Measurements from ENCODE around the gene KRT13. TPM values are rescaled to one million over a fixed set of nuclear protein-coding genes. Genes with fewer than 3 reads are reported as not detected.

KRT13 gene
- total RNA-seq (2021): 606 and 1,548 TPM in 2 replicates
- percentile 95 among the genes with signal in this experiment for Bru-seq, nascent RNA
- percentile 99 among the genes with signal in this experiment for BruChase-seq, experiment 1, labeled RNA remaining after a 2-hour chase
- BruChase-seq, experiment 2, labeled RNA remaining after a 6-hour chase: percentile 99 among the genes with signal in this experiment
- long read RNA-seq, transcript KRT13-202 (7 exons, 1,673 nt): minor isoform, 6 of 634 reads
- long read RNA-seq, transcript KRT13-201 (8 exons, 1,699 nt): major isoform, 506 of 634 reads
- long read RNA-seq, transcript KRT13-208 (6 exons, 1,456 nt): minor isoform, 22 of 634 reads
- long read RNA-seq, partial matches to known transcripts: 26 of 634 reads
- long read RNA-seq, other reads (novel, unspliced or antisense): 74 of 634 reads

DNA sequence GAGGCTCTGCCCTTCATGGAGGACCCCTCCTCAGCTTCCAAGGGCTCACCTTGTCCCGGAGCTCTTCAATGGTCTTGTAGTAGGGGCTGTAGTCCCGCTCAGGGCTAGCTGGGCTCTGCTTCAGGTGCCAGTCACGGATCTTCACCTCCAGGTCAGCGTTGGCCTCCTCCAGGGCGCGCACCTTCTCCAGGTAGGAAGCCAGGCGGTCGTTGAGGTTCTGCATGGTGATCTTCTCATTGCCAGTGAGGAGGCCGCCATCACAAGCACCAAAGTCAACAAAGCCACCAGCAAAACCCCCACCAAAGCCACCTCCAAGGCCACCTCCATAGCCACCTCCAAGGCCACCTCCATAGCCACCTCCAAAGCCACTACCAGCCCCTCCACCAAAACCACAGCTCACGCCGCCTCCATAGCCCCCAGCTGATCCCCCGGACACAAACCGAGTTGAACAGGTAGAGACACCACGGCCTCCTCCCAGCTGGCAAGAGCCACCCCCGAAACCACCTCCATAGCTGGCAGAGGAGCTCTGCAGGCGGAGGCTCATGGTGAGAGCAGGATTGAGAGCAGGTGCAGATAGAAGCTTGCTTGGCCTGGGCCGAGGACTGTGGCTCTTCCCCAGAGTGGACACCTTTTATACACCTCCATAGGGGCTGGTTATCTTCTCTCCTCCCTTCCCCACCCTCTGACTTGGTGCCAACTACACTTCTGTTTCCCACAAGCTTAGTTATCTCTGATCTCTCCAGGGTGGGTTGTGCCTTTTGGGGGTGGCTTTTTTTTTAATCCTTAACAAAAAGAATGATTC lies at the start of gene KRT13:
KRT13 (minus strand) TSS at position 606 of the 802 bp plus-strand sequence; CDS start at position 544, 62 bp downstream.
- H3K36me3 ChIP-seq (ENCODE audit: low read depth): no peaks in the 10 kb centered on the region
- peak within 1 kb of the TSS; percentile 94 for H3K27ac ChIP-seq
- no peaks in the 10 kb centered on the region for H3K27me3 ChIP-seq (ENCODE audit: insufficient read depth, low read depth)
- no peaks in the 10 kb centered on the region for H4K20me1 ChIP-seq (ENCODE audit: insufficient read depth)
- H3K4me2 ChIP-seq: peak within 1 kb of the TSS; percentile 73
- intact Hi-C loops (cut with micrococcal nuclease; ENCODE audit: unreplicated experiment): loop anchor here (1.0 to 2.0 kb wide), 2 partner anchors 43 to 150 kb away; no protein-coding TSS in a partner anchor
- no peaks in the 10 kb centered on the region for H3K9me3 ChIP-seq (ENCODE audit: insufficient read depth, low read depth)
- no peak for TF ChIP-seq EZH2 (IDR thresholded peaks at IDR 0.05; ENCODE audit: low read depth)
- TF ChIP-seq, protein P1, sequence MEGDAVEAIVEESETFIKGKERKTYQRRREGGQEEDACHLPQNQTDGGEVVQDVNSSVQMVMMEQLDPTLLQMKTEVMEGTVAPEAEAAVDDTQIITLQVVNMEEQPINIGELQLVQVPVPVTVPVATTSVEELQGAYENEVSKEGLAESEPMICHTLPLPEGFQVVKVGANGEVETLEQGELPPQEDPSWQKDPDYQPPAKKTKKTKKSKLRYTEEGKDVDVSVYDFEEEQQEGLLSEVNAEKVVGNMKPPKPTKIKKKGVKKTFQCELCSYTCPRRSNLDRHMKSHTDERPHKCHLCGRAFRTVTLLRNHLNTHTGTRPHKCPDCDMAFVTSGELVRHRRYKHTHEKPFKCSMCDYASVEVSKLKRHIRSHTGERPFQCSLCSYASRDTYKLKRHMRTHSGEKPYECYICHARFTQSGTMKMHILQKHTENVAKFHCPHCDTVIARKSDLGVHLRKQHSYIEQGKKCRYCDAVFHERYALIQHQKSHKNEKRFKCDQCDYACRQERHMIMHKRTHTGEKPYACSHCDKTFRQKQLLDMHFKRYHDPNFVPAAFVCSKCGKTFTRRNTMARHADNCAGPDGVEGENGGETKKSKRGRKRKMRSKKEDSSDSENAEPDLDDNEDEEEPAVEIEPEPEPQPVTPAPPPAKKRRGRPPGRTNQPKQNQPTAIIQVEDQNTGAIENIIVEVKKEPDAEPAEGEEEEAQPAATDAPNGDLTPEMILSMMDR (conservative IDR thresholded peaks at IDR 0.05): no peak
- H3K4me3 ChIP-seq: peak within 1 kb of the TSS; percentile 58
- BruUV-seq (replicated peaks): TSS peak; percentile 82
- peaks cover 39% of the 10 kb centered on the region for H3K79me2 ChIP-seq (ENCODE audit: low read depth)
- H2AFZ ChIP-seq: no peak within 1 kb of the TSS
- H3K9me2 ChIP-seq (ENCODE audit: insufficient read depth): no peaks in the 10 kb centered on the region
- H3F3A ChIP-seq (ENCODE audit: insufficient read depth, low read depth): peaks cover 57% of the 10 kb centered on the region
- peak; percentile 86 to 95 for DNase-seq
- ChIA-PET CTCF (interaction anchor here (1.4 to 1.6 kb wide), 2 partner anchors 17 to 44 kb away, joined by 3 to 18 read pairs; no protein-coding TSS in a partner anchor), POLR2A (ENCODE audit: unreplicated experiment) (interaction anchor here (0.5 to 4.3 kb wide), 15 partner anchors 16 to 598 kb away, joined by 3 to 75 read pairs (median 7); partner anchors contain the start of genes KRT15 and KRT19)
- H3K4me1 ChIP-seq (replicated peaks; ENCODE audit: insufficient read depth): peaks cover 84% of the 10 kb centered on the region

GRCh38 chr17:41553987-41554680 lies 48.7 kb upstream of the KRT13 start:
- CTCF ChIA-PET: no interaction called here
- POLR2A ChIA-PET (ENCODE audit: unreplicated experiment): no interaction called here
- BruUV-seq (replicated peaks): no TSS peak
- H3K4me2 ChIP-seq: no peak overlapping the region
- H3K4me1 ChIP-seq (replicated peaks; ENCODE audit: insufficient read depth): peaks cover 55% of the 10 kb centered on the region
- TF ChIP-seq EZH2 (IDR thresholded peaks at IDR 0.05; ENCODE audit: low read depth): no peak
- TF ChIP-seq, protein P1 (conservative IDR thresholded peaks at IDR 0.05): no peak
- intact Hi-C loops (cut with micrococcal nuclease; ENCODE audit: unreplicated experiment): no loop called here
- H3K79me2 ChIP-seq (ENCODE audit: low read depth): no peaks in the 10 kb centered on the region
- no peaks in the 10 kb centered on the region for H3K9me3 ChIP-seq (ENCODE audit: insufficient read depth, low read depth)
- H3K27ac ChIP-seq: no peak overlapping the region
- H4K20me1 ChIP-seq (ENCODE audit: insufficient read depth): no peaks in the 10 kb centered on the region
- no peak overlapping the region for H2AFZ ChIP-seq
- H3F3A ChIP-seq (ENCODE audit: insufficient read depth, low read depth): peaks cover 42% of the 10 kb centered on the region
- H3K27me3 ChIP-seq (ENCODE audit: insufficient read depth, low read depth): no peaks in the 10 kb centered on the region
- H3K9me2 ChIP-seq (ENCODE audit: insufficient read depth): no peaks in the 10 kb centered on the region
- H3K36me3 ChIP-seq (ENCODE audit: low read depth): no peaks in the 10 kb centered on the region
- DNase-seq: no peak
- H3K4me3 ChIP-seq: no peak overlapping the region

DNA sequence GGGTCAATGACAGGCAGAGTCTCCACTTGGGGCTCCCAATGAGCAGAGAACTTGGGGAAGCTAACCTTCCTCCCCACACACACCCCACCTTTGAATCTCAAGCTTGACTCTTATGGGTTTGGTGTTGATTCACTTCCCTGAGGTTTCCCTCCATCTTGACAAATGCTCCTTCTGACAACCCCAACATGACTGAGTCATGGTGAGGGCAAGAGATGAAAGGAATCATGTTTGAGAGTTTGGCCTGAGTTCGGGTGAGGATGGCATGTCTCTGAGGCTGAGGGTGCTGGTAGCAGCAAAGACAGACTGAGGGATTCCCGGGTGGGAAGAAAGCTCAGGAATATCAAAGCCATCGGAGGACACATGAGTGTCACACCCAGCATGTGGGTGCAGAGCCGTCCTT lies 47.8 kb upstream of the KRT13 start:
- ChIA-PET POLR2A (ENCODE audit: unreplicated experiment) (no interaction called here), CTCF (interaction anchor here (0.6 kb wide), 1 partner anchor 95 kb away, joined by 6 read pairs; no protein-coding TSS in a partner anchor)
- Histone ChIP-seq H4K20me1 (ENCODE audit: insufficient read depth) (no peaks in the 10 kb centered on the region), H3K4me2 (no peak overlapping the region), H3K79me2 (ENCODE audit: low read depth) (no peaks in the 10 kb centered on the region), H3F3A (ENCODE audit: insufficient read depth, low read depth) (peaks cover 51% of the 10 kb centered on the region), H3K4me1 (replicated peaks; ENCODE audit: insufficient read depth) (peaks cover 61% of the 10 kb centered on the region), H3K27me3 (ENCODE audit: insufficient read depth, low read depth) (no peaks in the 10 kb centered on the region), H3K27ac (no peak overlapping the region), H3K4me3 (no peak overlapping the region), H2AFZ (no peak overlapping the region), H3K9me3 (ENCODE audit: insufficient read depth, low read depth) (no peaks in the 10 kb centered on the region), H3K9me2 (ENCODE audit: insufficient read depth) (no peaks in the 10 kb centered on the region), H3K36me3 (ENCODE audit: low read depth) (no peaks in the 10 kb centered on the region)
- no TSS peak for BruUV-seq (replicated peaks)
- TF ChIP-seq, protein P1 (conservative IDR thresholded peaks at IDR 0.05): no peak
- no peak for TF ChIP-seq EZH2 (IDR thresholded peaks at IDR 0.05; ENCODE audit: low read depth)
- intact Hi-C loops (cut with micrococcal nuclease; ENCODE audit: unreplicated experiment): no loop called here
- no peak for DNase-seq
